ENCODE data around the gene ATXN10. TPM values are rescaled to one million over a fixed set of nuclear protein-coding genes. Genes with fewer than 3 reads are reported as not detected.

ATXN10 gene
- total RNA-seq, 1 donor from 2014 or later: 106 TPM

GRCh38 chr22:45776313-45776585, 104.6 kb downstream of the ATXN10 start:
- H3K9me3 ChIP-seq: no peaks in the 10 kb centered on the region
- intact Hi-C loops (cut with DNase I): no loop called here
- H3K4me3 ChIP-seq: no peak overlapping the region
- H3K27me3 ChIP-seq (ENCODE audit: low read depth): no peaks in the 10 kb centered on the region
- no peak for DNase-seq
- TF ChIP-seq CTCF (IDR thresholded peaks at IDR 0.05): no peak
- H3K27ac ChIP-seq: no peak overlapping the region
- ATAC-seq: no peak
- no peaks in the 10 kb centered on the region for H3K36me3 ChIP-seq
- H3K4me1 ChIP-seq: no peaks in the 10 kb centered on the region

- no peak overlapping the region for H3K27ac ChIP-seq
- no peak for DNase-seq
- H3K36me3 ChIP-seq: no peaks in the 10 kb centered on the region
- H3K27me3 ChIP-seq (ENCODE audit: low read depth): no peaks in the 10 kb centered on the region
- no peaks in the 10 kb centered on the region for H3K4me1 ChIP-seq
- H3K4me3 ChIP-seq: no peak overlapping the region
- TF ChIP-seq CTCF (IDR thresholded peaks at IDR 0.05): no peak
- ATAC-seq: no peak
- no peaks in the 10 kb centered on the region for H3K9me3 ChIP-seq
- intact Hi-C loops (cut with DNase I): no loop called here
These were observed 105.6 kb downstream of the ATXN10 start for GRCh38 chr22:45777046-45777851.

- H3K27me3 ChIP-seq (ENCODE audit: low read depth): no peaks in the 10 kb centered on the region
- no peaks in the 10 kb centered on the region for H3K9me3 ChIP-seq
- H3K36me3 ChIP-seq: no peaks in the 10 kb centered on the region
- no peak overlapping the region for H3K4me3 ChIP-seq
- TF ChIP-seq CTCF (IDR thresholded peaks at IDR 0.05): no peak
- ATAC-seq (no peak), DNase-seq (no peak)
- H3K27ac ChIP-seq: no peak overlapping the region
- intact Hi-C loops (cut with DNase I): no loop called here
- H3K4me1 ChIP-seq: no peaks in the 10 kb centered on the region
These were observed 106.3 kb downstream of the ATXN10 start for GRCh38 chr22:45777852-45778375.

GRCh38 chr22:45781459-45781858, 109.8 kb downstream of the ATXN10 start:
- ATAC-seq: no peak
- Histone ChIP-seq H3K36me3 (no peaks in the 10 kb centered on the region), H3K9me3 (no peaks in the 10 kb centered on the region), H3K4me1 (peaks cover 19% of the 10 kb centered on the region), H3K27me3 (ENCODE audit: low read depth) (no peaks in the 10 kb centered on the region), H3K4me3 (no peak overlapping the region), H3K27ac (no peak overlapping the region)
- no peak for DNase-seq
- intact Hi-C loops (cut with DNase I): no loop called here
- no peak for TF ChIP-seq CTCF (IDR thresholded peaks at IDR 0.05)

- DNase-seq: no peak
- intact Hi-C loops (cut with DNase I): no loop called here
- H3K4me3 ChIP-seq: no peak overlapping the region
- ATAC-seq: no peak
- no peak overlapping the region for H3K27ac ChIP-seq
- peaks cover 19% of the 10 kb centered on the region for H3K4me1 ChIP-seq
- no peaks in the 10 kb centered on the region for H3K36me3 ChIP-seq
- no peaks in the 10 kb centered on the region for H3K9me3 ChIP-seq
- TF ChIP-seq CTCF (IDR thresholded peaks at IDR 0.05): no peak
- H3K27me3 ChIP-seq (ENCODE audit: low read depth): no peaks in the 10 kb centered on the region
These were observed 110.3 kb downstream of the ATXN10 start for GRCh38 chr22:45781966-45782365.

Data from lower lobe of right lung (tissue), 2 donors.